Loucy (cell line): ENCODE measurements around the gene GLRA3.

ENCODE experiments used
- H2AFZ ChIP-seq: fragments of 200-600 bp; sonication (generic); 2 replicates; pipeline ENCODE4 v1.6.0; 2016; ENCODE audit warnings: antibody characterized with exemption, mild to moderate bottlenecking, low read length, moderate library complexity
- H3F3A ChIP-seq: fragments of 200-600 bp; 2 replicates; pipeline ENCODE4 v1.6.0; 2016; ENCODE audit warnings: antibody characterized with exemption, low read depth, mild to moderate bottlenecking
- H3K27me3 ChIP-seq: fragments of 200-600 bp; sonication (generic); 2 replicates; pipeline ENCODE4 v1.6.1; 2014; ENCODE audit warnings: low read length, mild to moderate bottlenecking; ENCODE audit not compliant: insufficient read depth, poor library complexity, severe bottlenecking
- H3K36me3 ChIP-seq: fragments of 200-600 bp; sonication (generic); 2 replicates; pipeline ENCODE4 v1.6.1; 2016; ENCODE audit warnings: low read length; ENCODE audit not compliant: insufficient read depth
- H3K4me1 ChIP-seq: fragments of 200-600 bp; sonication (generic); 2 replicates; pipeline ENCODE4 v1.5.1; 2014; ENCODE audit warnings: low read length, mild to moderate bottlenecking; ENCODE audit not compliant: insufficient read depth, poor library complexity, severe bottlenecking
- H3K4me2 ChIP-seq: fragments of 200-600 bp; sonication (generic); 2 replicates; pipeline ENCODE4 v1.6.0; 2014; ENCODE audit warnings: antibody characterized with exemption, low read length, low read depth, mild to moderate bottlenecking; ENCODE audit not compliant: poor library complexity, severe bottlenecking
- H3K4me3 ChIP-seq: fragments of 200-600 bp; sonication (generic); 2 replicates; pipeline ENCODE4 v1.5.1; 2014; ENCODE audit warnings: low read length, mild to moderate bottlenecking, mixed read lengths; ENCODE audit not compliant: poor library complexity, severe bottlenecking
- H3K79me2 ChIP-seq: fragments of 200-600 bp; sonication (generic); 2 replicates; pipeline ENCODE4 v1.6.1; 2014; ENCODE audit warnings: low read length; ENCODE audit not compliant: insufficient read depth
- H3K9ac ChIP-seq: fragments of 200-600 bp; sonication (generic); 2 replicates; pipeline ENCODE4 v1.6.0; 2014; ENCODE audit warnings: mild to moderate bottlenecking, low read depth, low read length, moderate library complexity; ENCODE audit not compliant: poor library complexity, severe bottlenecking
- H3K9me2 ChIP-seq: fragments of 200-600 bp; sonication (generic); replicated peaks from 2 replicates; pipeline ENCODE4 v1.6.1; 2016; ENCODE audit warnings: low read depth, low read length, mixed read lengths
- H3K9me3 ChIP-seq: fragments of 200-600 bp; sonication (generic); 2 replicates; pipeline ENCODE4 v1.6.1; 2014; ENCODE audit warnings: mild to moderate bottlenecking, antibody characterized with exemption, low read length, low read depth; ENCODE audit not compliant: insufficient read depth
- H4K20me1 ChIP-seq: fragments of 200-600 bp; sonication (generic); 2 replicates; pipeline ENCODE4 v1.6.0; 2014; ENCODE audit warnings: antibody characterized with exemption, low read length, mild to moderate bottlenecking; ENCODE audit not compliant: insufficient read depth, poor library complexity, severe bottlenecking
- EZH2phosphoT487 ChIP-seq: fragments of 200-600 bp; IDR thresholded peaks from 2 replicates; pipeline ENCODE4 v1.6.1; 2018; ENCODE audit warnings: antibody characterized with exemption, mild to moderate bottlenecking, moderate library complexity, borderline replicate concordance
- TF ChIP-seq, protein P1 (sequence below): fragments of 200-600 bp; sonication (generic); conservative IDR thresholded peaks from 2 replicates; pipeline ENCODE4 v1.5.1; 2014; ENCODE audit warnings: mild to moderate bottlenecking, antibody characterized with exemption, low read length

The GLRA3 gene

DNA sequence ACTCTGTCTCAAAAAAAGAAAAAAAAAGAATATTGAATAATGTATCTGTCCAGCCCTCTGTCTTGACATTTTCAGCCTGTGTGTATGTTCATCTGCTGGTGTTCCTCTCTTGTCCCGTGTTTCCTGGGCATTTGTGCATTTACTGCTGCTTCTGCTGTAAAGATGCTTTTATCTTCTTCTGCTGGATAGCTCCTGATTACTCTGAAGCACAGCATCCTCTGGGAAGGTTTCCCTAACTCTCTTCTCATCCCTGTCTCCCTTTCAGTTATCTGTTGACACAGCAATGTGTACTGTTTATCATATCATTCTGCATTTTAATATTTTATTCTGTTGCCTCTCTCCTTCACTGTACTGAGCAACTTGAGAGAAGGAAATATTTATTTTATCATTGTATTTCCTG, 232.5 kb downstream of the GLRA3 start:
- no peak for TF ChIP-seq EZH2phosphoT487
- TF ChIP-seq, protein P1, sequence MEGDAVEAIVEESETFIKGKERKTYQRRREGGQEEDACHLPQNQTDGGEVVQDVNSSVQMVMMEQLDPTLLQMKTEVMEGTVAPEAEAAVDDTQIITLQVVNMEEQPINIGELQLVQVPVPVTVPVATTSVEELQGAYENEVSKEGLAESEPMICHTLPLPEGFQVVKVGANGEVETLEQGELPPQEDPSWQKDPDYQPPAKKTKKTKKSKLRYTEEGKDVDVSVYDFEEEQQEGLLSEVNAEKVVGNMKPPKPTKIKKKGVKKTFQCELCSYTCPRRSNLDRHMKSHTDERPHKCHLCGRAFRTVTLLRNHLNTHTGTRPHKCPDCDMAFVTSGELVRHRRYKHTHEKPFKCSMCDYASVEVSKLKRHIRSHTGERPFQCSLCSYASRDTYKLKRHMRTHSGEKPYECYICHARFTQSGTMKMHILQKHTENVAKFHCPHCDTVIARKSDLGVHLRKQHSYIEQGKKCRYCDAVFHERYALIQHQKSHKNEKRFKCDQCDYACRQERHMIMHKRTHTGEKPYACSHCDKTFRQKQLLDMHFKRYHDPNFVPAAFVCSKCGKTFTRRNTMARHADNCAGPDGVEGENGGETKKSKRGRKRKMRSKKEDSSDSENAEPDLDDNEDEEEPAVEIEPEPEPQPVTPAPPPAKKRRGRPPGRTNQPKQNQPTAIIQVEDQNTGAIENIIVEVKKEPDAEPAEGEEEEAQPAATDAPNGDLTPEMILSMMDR, result no peak
- Histone ChIP-seq H3K4me3 (no peak overlapping the region), H3K9me3 (no peaks in the 10 kb centered on the region), H3K4me1 (peaks cover 20% of the 10 kb centered on the region), H3K9ac (no peak overlapping the region), H3K36me3 (no peaks in the 10 kb centered on the region), H4K20me1 (no peaks in the 10 kb centered on the region), H3K79me2 (no peaks in the 10 kb centered on the region), H2AFZ (no peak overlapping the region), H3K9me2 (no peaks in the 10 kb centered on the region), H3F3A (no peaks in the 10 kb centered on the region), H3K4me2 (no peak overlapping the region), H3K27me3 (no peaks in the 10 kb centered on the region)

DNA sequence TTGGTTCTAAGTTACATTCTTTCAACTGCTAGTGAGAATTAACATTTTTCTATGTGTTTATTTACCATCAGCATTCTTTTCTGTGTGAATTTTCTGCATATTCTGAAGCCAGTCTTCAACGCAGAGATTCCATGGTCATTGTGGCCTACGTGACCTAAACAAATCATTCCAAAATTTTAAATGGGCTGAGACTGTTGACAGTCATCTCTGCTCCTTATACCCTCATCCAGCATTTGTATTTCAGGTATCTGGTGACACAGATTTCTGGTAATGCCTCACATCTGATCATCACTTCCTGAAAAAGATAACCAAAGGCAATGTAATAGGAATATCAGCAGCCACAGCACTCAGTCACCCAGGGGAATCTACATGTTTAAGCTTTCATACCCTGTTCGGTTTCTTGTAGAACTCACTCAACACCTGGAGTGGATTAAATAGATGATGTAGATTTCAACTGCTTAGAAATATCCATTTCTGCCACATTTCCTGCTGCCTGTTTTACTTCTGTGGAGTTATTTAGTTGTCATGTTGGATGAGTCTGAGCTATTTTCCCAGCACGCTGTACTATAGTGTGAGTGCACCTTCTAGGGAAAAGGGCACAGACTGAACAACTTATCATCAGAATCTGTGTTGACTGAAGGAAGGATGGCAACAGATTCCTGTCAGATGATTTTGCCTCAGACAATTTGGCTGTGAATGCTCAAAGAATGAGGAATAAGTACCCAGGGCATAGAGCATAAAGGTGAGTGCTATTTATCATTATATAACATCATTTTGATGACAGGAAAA, 233.7 kb downstream of the GLRA3 start:
- Histone ChIP-seq H3K4me3 (no peak overlapping the region), H3K36me3 (no peaks in the 10 kb centered on the region), H3K79me2 (no peaks in the 10 kb centered on the region), H4K20me1 (no peaks in the 10 kb centered on the region), H3K9me2 (no peaks in the 10 kb centered on the region), H3K4me1 (peaks cover 27% of the 10 kb centered on the region), H3K27me3 (no peaks in the 10 kb centered on the region), H2AFZ (no peak overlapping the region), H3F3A (no peaks in the 10 kb centered on the region), H3K4me2 (no peak overlapping the region), H3K9me3 (no peaks in the 10 kb centered on the region), H3K9ac (no peak overlapping the region)
- TF ChIP-seq, protein P1, result no peak
- no peak for TF ChIP-seq EZH2phosphoT487

DNA sequence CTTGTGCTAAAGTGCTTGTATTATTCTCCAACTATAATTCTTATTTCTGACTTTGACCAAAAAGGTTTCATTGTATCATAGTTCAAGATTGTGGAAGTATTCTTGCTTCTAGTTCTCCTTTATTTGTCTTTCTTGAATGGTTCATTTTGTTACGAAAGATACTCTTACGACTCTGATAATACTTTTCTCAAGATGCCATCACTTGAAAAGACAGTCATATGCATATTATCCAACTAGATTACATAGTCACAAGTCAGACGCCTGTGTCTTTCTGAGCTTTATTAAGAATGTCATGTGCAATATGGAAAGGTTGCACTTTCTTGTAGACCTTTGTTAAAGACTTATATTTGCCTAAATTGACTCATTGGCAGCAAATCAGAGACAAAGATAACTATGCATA, 235.3 kb downstream of the GLRA3 start:
- H3K36me3 ChIP-seq, result no peaks in the 10 kb centered on the region

More for the DNA sequence above, 235.3 kb downstream of the GLRA3 start:
- Histone ChIP-seq H3K27me3 (no peaks in the 10 kb centered on the region), H3K9ac (no peak overlapping the region), H3K4me3 (no peak overlapping the region), H3F3A (no peaks in the 10 kb centered on the region), H3K4me1 (peaks cover 27% of the 10 kb centered on the region), H3K4me2 (no peak overlapping the region), H3K9me3 (no peaks in the 10 kb centered on the region), H3K9me2 (no peaks in the 10 kb centered on the region), H3K79me2 (no peaks in the 10 kb centered on the region), H4K20me1 (no peaks in the 10 kb centered on the region), H2AFZ (no peak overlapping the region)
- TF ChIP-seq, protein P1, result no peak
- no peak for TF ChIP-seq EZH2phosphoT487
